ENCODE results near the gene NKX2-3.

DNA sequence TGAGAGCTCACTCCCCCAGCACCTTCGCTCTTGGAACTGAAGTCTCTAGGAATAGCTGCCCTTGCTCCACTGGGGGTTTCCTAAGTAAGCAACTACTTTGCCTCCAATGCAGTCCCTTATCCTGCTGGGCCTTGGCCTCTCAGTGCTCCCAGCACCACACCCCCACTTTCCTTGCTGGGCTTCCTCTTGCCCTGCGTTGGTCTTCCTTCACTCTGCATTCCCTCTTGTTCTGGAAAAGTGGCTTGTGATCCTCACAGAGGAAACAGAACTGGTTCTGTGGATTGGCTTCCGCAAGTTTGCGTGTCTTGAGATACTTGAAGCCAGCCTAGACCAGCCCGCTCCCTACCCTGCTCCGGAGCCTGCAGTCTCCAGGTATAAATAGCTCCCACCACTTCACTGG lies 6.4 kb downstream of the NKX2-3 start:
- TF ChIP-seq, protein P1, sequence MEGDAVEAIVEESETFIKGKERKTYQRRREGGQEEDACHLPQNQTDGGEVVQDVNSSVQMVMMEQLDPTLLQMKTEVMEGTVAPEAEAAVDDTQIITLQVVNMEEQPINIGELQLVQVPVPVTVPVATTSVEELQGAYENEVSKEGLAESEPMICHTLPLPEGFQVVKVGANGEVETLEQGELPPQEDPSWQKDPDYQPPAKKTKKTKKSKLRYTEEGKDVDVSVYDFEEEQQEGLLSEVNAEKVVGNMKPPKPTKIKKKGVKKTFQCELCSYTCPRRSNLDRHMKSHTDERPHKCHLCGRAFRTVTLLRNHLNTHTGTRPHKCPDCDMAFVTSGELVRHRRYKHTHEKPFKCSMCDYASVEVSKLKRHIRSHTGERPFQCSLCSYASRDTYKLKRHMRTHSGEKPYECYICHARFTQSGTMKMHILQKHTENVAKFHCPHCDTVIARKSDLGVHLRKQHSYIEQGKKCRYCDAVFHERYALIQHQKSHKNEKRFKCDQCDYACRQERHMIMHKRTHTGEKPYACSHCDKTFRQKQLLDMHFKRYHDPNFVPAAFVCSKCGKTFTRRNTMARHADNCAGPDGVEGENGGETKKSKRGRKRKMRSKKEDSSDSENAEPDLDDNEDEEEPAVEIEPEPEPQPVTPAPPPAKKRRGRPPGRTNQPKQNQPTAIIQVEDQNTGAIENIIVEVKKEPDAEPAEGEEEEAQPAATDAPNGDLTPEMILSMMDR (IDR thresholded peaks at IDR 0.05 in 4 of 5, conservative IDR thresholded peaks at IDR 0.05 in 1 of 5) = no peak
- TF ChIP-seq POLR2A (IDR thresholded peaks at IDR 0.05) = no peak
